Fibroblast of the aortic adventitia (primary cell): ENCODE data around the gene GPRC5A. TPM values are rescaled to one million over a fixed set of nuclear protein-coding genes. Genes with fewer than 3 reads are reported as not detected.

Experiments
- DNase-seq: peaks from one replicate; pipeline ENCODE4 v3.0.0-alpha.2; 2010; ENCODE audit warnings: low read depth
- H3K4me3 ChIP-seq: 2 replicates; pipeline ENCODE4 v1.5.1; 2011; ENCODE audit warnings: low read depth, mild to moderate bottlenecking, control low read depth, low read length, moderate library complexity
- CTCF ChIP-seq: IDR thresholded peaks from 2 replicates; pipeline ENCODE4 v1.5.1; 2011; ENCODE audit warnings: mild to moderate bottlenecking, low read length, control low read depth, inconsistent platforms; ENCODE audit not compliant: insufficient read depth
- total RNA-seq: library from RNA; depleted of rRNA; stranded (reverse); fragments of >200 nt; gene quantifications from 2 replicates; pipeline ENCODE4 v1.2.3, GENCODE V29; 2012; ENCODE audit warnings: low replicate concordance

The GPRC5A gene
- total RNA-seq, 1 donor = 5.4 TPM

DNA sequence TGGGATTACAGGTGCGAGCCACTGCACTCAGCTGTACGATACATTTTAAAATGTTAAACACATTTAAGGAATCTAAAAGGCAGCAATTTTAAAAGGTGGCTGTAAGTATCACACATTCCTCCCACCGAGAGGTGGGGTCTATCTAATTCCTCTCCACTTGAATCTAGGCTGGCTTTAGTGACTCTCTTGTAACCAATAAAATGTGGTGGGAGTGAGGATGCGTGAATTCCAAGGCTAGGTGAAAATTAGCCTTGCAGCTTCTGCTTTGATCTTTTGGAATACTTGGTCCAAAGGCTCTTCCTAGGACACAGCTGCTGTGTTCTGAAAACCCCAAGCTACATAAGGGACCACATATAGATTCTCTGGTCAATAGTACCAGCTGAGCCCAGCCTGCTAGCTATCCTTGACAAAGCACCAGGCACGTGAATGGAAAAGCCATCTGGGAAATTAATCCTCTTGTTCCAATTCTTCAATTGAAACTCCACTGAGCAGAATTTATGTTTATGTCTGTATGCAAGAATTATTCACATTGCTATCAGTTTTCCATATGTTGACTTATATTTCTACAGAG, 69.4 kb downstream of the GPRC5A start:
- H3K4me3 ChIP-seq = no peak overlapping the region
- no peak for TF ChIP-seq CTCF
- DNase-seq = no peak

DNA sequence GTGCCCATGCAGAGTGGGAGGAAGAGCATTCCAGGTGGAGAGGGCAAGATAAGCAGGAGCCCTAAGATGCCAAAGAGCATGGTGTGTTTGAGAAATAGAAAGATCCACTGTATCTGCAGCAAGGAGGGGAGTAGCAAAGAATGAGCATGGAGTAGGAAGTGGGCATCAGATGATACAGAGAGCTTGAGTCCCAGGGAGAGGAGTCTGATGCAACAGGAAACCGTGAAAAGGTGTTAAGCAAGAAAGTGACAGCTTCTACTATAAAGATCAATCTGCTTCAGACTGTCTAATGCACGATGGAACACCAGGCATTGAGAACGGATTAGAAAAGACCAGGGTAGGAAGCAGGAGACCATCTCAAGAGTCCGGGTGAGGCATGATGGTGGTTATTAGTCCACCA, 72.9 kb downstream of the GPRC5A start:
- no peak for TF ChIP-seq CTCF
- no peak for DNase-seq
- no peak overlapping the region for H3K4me3 ChIP-seq

- no peak overlapping the region for H3K4me3 ChIP-seq
- TF ChIP-seq CTCF = no peak
- DNase-seq = no peak
These were observed 74.5 kb downstream of the GPRC5A start for GRCh38 chr12:12965836-12966235.

Other genes with a start within 250 kb of the GPRC5A start
- gene GPR19, start 195.4 kb upstream of the GPRC5A start, total RNA-seq = 1.2 and 2.4 TPM in 2 replicates
- gene CDKN1B, start 174.2 kb upstream of the GPRC5A start, total RNA-seq = 28.4 and 41.2 TPM in 2 replicates
- 3.6 and 9.2 TPM in 2 replicates for gene APOLD1, start 105.9 kb upstream of the GPRC5A start, total RNA-seq
- 55.3 and 68.4 TPM in 2 replicates for gene DDX47, start 78.2 kb upstream of the GPRC5A start, total RNA-seq
- not detected in 2 replicates for gene GPRC5D, start 60.6 kb downstream of the GPRC5A start, total RNA-seq
- gene HEBP1, start 108.7 kb downstream of the GPRC5A start, total RNA-seq = 14.4 and 35.3 TPM in 2 replicates
- 3.3 and 5.6 TPM in 2 replicates for gene FAM234B, start 152.8 kb downstream of the GPRC5A start, total RNA-seq
- gene GSG1, start 212.1 kb downstream of the GPRC5A start, total RNA-seq = 0.45 and 1.6 TPM in 2 replicates